ENCODE measurements around the gene RFC5. TPM values are rescaled to one million over a fixed set of nuclear protein-coding genes. Genes with fewer than 3 reads are reported as not detected.

RFC5 gene
- total and polyA plus RNA-seq, 9 donors = 13.0 to 20.9 (median 15.9) TPM

GRCh38 chr12:118061011-118061872 lies 44.7 kb downstream of the RFC5 start, which contains the start of gene WSB2:
WSB2 (minus strand) TSS chr12:118061179; CDS start chr12:118061048, 131 bp downstream.
- Histone ChIP-seq H3K4me1 (ENCODE audit: insufficient read depth) (peaks cover 10% of the 10 kb centered on the region), H3K27ac (peak within 1 kb of the TSS; percentile 95 to 98), H3K9me3 (no peaks in the 10 kb centered on the region), H3K36me3 (no peaks in the 10 kb centered on the region), H3K4me3 (peak within 1 kb of the TSS; percentile 88), H3K27me3 (no peaks in the 10 kb centered on the region)
- no peak for TF ChIP-seq EP300 (IDR thresholded peaks at IDR 0.05)
- no peak for TF ChIP-seq CTCF (IDR thresholded peaks at IDR 0.05)
- no peak for TF ChIP-seq POLR2A (IDR thresholded peaks at IDR 0.05)
- DNase-seq = peak; percentile 84 to 89 (median 87)
- WGBS, 3 donors = 1 to 2% (median 1%) methylated on average over 41 to 76 of the region's 76 CpGs
- intact Hi-C loops (cut with DNase I) = loop anchor here in 2 of 4 donors (5.0 to 10.0 kb wide), 2 partner anchors 41 to 74 kb away; partner anchors contain the start of genes PEBP1 (in 1 of the 2) and VSIG10 (in 1 of the 2)

- WGBS, 3 donors = 1 to 2% (median 1%) methylated on average over 44 of the region's 44 CpGs
- peaks cover 7% of the 10 kb centered on the region for H3K4me1 ChIP-seq (ENCODE audit: insufficient read depth)
- H3K27me3 ChIP-seq = no peaks in the 10 kb centered on the region
- intact Hi-C loops (cut with DNase I) = loop anchor here in 2 of 4 donors (5.0 to 10.0 kb wide), 2 partner anchors 40 to 73 kb away; partner anchors contain the start of genes PEBP1 (in 1 of the 2) and VSIG10 (in 1 of the 2)
- no peaks in the 10 kb centered on the region for H3K9me3 ChIP-seq
- TF ChIP-seq CTCF (IDR thresholded peaks at IDR 0.05) (no peak), EP300 (IDR thresholded peaks at IDR 0.05) (no peak), POLR2A (IDR thresholded peaks at IDR 0.05) (no peak)
- H3K36me3 ChIP-seq = no peaks in the 10 kb centered on the region
- peak overlapping the region; percentile 88 for H3K4me3 ChIP-seq
- H3K27ac ChIP-seq = peak overlapping the region; percentile 95 to 98
- peak; percentile 41 to 60 (median 49) for DNase-seq
Measured at GRCh38 chr12:118061873-118062843, 45.7 kb downstream of the RFC5 start.

- TF ChIP-seq CTCF (IDR thresholded peaks at IDR 0.05) = no peak
- no peak for TF ChIP-seq POLR2A (IDR thresholded peaks at IDR 0.05)
- no peak for TF ChIP-seq EP300 (IDR thresholded peaks at IDR 0.05)
- no peak for DNase-seq
- no peaks in the 10 kb centered on the region for H3K9me3 ChIP-seq
- H3K4me1 ChIP-seq (ENCODE audit: insufficient read depth) = peaks cover 7% of the 10 kb centered on the region
- no peak overlapping the region for H3K27ac ChIP-seq
- no peaks in the 10 kb centered on the region for H3K27me3 ChIP-seq
- WGBS, 3 donors = 70 to 73% (median 72%) methylated on average over 4 of the region's 4 CpGs
- intact Hi-C loops (cut with DNase I) = loop anchor here in 2 of 4 donors (5.0 to 10.0 kb wide), 2 partner anchors 39 to 71 kb away; partner anchors contain the start of genes PEBP1 (in 1 of the 2) and VSIG10 (in 1 of the 2)
- no peaks in the 10 kb centered on the region for H3K36me3 ChIP-seq
- H3K4me3 ChIP-seq = no peak overlapping the region
Measured at GRCh38 chr12:118063576-118064391, 47.3 kb downstream of the RFC5 start.
